ENCODE results near the gene CAMKK1.

CAMKK1 gene

GRCh38 chr17:3879591-3880417 lies 13.0 kb downstream of the CAMKK1 start:
- Histone ChIP-seq H3K27me3 (no peaks in the 10 kb centered on the region), H3K27ac (no peak overlapping the region), H3K4me1 (ENCODE audit: control insufficient read depth in 1 of 2, insufficient read depth in 1 of 2, low read depth in 1 of 2, low read length in 1 of 2) (peaks cover 0 to 1% of the 10 kb centered on the region in 2 experiments), H3K4me3 (ENCODE audit: low read depth in 1 of 2, low read length in 1 of 2) (no peak overlapping the region), H3K9me3 (no peaks in the 10 kb centered on the region), H3K36me3 (peaks cover 70% of the 10 kb centered on the region)
- TF ChIP-seq CTCF (IDR thresholded peaks at IDR 0.05), result no peak

GRCh38 chr17:3879186-3879585 lies 13.7 kb downstream of the CAMKK1 start:
- Histone ChIP-seq H3K4me3 (ENCODE audit: low read depth in 1 of 2, low read length in 1 of 2) (no peak overlapping the region), H3K9me3 (no peaks in the 10 kb centered on the region), H3K27me3 (no peaks in the 10 kb centered on the region), H3K27ac (no peak overlapping the region), H3K36me3 (peaks cover 70% of the 10 kb centered on the region), H3K4me1 (ENCODE audit: control insufficient read depth in 1 of 2, insufficient read depth in 1 of 2, low read depth in 1 of 2, low read length in 1 of 2) (no peaks in the 10 kb centered on the region)
- no peak for TF ChIP-seq CTCF (IDR thresholded peaks at IDR 0.05)

GRCh38 chr17:3877220-3877619 lies 15.6 kb downstream of the CAMKK1 start:
- Histone ChIP-seq H3K27me3 (no peaks in the 10 kb centered on the region), H3K9me3 (no peaks in the 10 kb centered on the region), H3K27ac (no peak overlapping the region), H3K4me3 (ENCODE audit: low read depth in 1 of 2, low read length in 1 of 2) (no peak overlapping the region), H3K4me1 (ENCODE audit: control insufficient read depth in 1 of 2, insufficient read depth in 1 of 2, low read depth in 1 of 2, low read length in 1 of 2) (no peaks in the 10 kb centered on the region), H3K36me3 (peaks cover 70% of the 10 kb centered on the region)
- TF ChIP-seq CTCF (IDR thresholded peaks at IDR 0.05), result no peak

GRCh38 chr17:3875317-3875716 lies 17.5 kb downstream of the CAMKK1 start:
- H3K36me3 ChIP-seq, result peaks cover 68% of the 10 kb centered on the region
- H3K9me3 ChIP-seq, result no peaks in the 10 kb centered on the region
- no peaks in the 10 kb centered on the region for H3K27me3 ChIP-seq
- no peak for TF ChIP-seq CTCF (IDR thresholded peaks at IDR 0.05)
- no peak overlapping the region for H3K4me3 ChIP-seq (ENCODE audit: low read depth in 1 of 2, low read length in 1 of 2)
- no peak overlapping the region for H3K27ac ChIP-seq
- H3K4me1 ChIP-seq (ENCODE audit: control insufficient read depth in 1 of 2, insufficient read depth in 1 of 2, low read depth in 1 of 2, low read length in 1 of 2), result no peaks in the 10 kb centered on the region

- no peaks in the 10 kb centered on the region for H3K27me3 ChIP-seq
- no peaks in the 10 kb centered on the region for H3K9me3 ChIP-seq
- H3K36me3 ChIP-seq, result peaks cover 61% of the 10 kb centered on the region
- no peak for TF ChIP-seq CTCF (IDR thresholded peaks at IDR 0.05)
- no peak overlapping the region for H3K4me3 ChIP-seq (ENCODE audit: low read depth in 1 of 2, low read length in 1 of 2)
- no peaks in the 10 kb centered on the region for H3K4me1 ChIP-seq (ENCODE audit: control insufficient read depth in 1 of 2, insufficient read depth in 1 of 2, low read depth in 1 of 2, low read length in 1 of 2)
- H3K27ac ChIP-seq, result no peak overlapping the region
Measured at GRCh38 chr17:3873862-3874261, 19.0 kb downstream of the CAMKK1 start.

All from neutrophil (primary cell).